Smooth muscle cell (in vitro differentiated cells): ENCODE measurements around the gene FAM13C. TPM values are rescaled to one million over a fixed set of nuclear protein-coding genes. Genes with fewer than 3 reads are reported as not detected.

Experiments
- DNase-seq: peaks from one replicate; lab custom pipeline; 2025; ENCODE audit not compliant: unreplicated experiment; lab: John Stamatoyannopoulos, UW
- H2AFZ ChIP-seq: fragments of 200-600 bp; sonication (generic); 2 replicates; pipeline ENCODE4 v1.6.0; 2016; ENCODE audit warnings: antibody characterized with exemption, low read depth, mild to moderate bottlenecking
- H3F3A ChIP-seq: fragments of 200-600 bp; sonication (generic); 2 replicates; pipeline ENCODE4 v1.6.0; 2017; ENCODE audit warnings: antibody characterized with exemption, low read depth
- H3K27ac ChIP-seq: fragments of 200-600 bp; sonication (generic); 2 replicates; pipeline ENCODE4 v1.5.1; 2016; ENCODE audit warnings: low read depth, mild to moderate bottlenecking
- H3K27me3 ChIP-seq: fragments of 200-600 bp; sonication (generic); 2 replicates; pipeline ENCODE4 v1.6.1; 2016; ENCODE audit warnings: low read depth, mild to moderate bottlenecking
- H3K36me3 ChIP-seq: fragments of 200-600 bp; sonication (generic); 2 replicates; pipeline ENCODE4 v1.5.1; 2016; ENCODE audit warnings: low read depth
- H3K4me1 ChIP-seq: fragments of 200-600 bp; sonication (generic); 2 replicates; pipeline ENCODE4 v1.5.1; 2016; ENCODE audit warnings: low read depth
- H3K4me2 ChIP-seq: fragments of 200-600 bp; sonication (generic); 2 replicates; pipeline ENCODE4 v1.6.0; 2016; ENCODE audit warnings: mild to moderate bottlenecking
- H3K4me3 ChIP-seq: fragments of 200-600 bp; sonication (generic); 2 replicates; pipeline ENCODE4 v1.5.1; 2016; ENCODE audit warnings: mild to moderate bottlenecking
- H3K79me2 ChIP-seq: fragments of 200-600 bp; sonication (generic); 2 replicates; pipeline ENCODE4 v1.6.0; 2016; ENCODE audit warnings: low read depth, mild to moderate bottlenecking
- H3K9ac ChIP-seq: fragments of 200-600 bp; sonication (generic); 2 replicates; pipeline ENCODE4 v1.6.0; 2016; ENCODE audit warnings: low read depth
- H3K9me3 ChIP-seq: fragments of 200-600 bp; sonication (generic); replicated peaks from 2 replicates; pipeline ENCODE4 v1.5.1; 2016; ENCODE audit warnings: low read depth
- H4K20me1 ChIP-seq: fragments of 200-600 bp; sonication (generic); 2 replicates; pipeline ENCODE4 v1.6.0; 2016; ENCODE audit warnings: low read depth
- CTCF ChIP-seq: fragments of 200-600 bp; sonication (generic); IDR thresholded peaks from 2 replicates; pipeline ENCODE4 v1.5.1; 2017; ENCODE audit warnings: borderline replicate concordance, mild to moderate bottlenecking, antibody characterized with exemption; ENCODE audit not compliant: insufficient read depth, poor library complexity, severe bottlenecking
- WGBS: methylation state at CpG from one replicate; pipeline ENCODE4 v1.1.7; 2016; ENCODE audit warnings: low lambda C conversion rate; 5-methylcytosine and 5-hydroxymethylcytosine counted together
- polyA plus RNA-seq: library from polyadenylated mRNA; unstranded; fragments of >200 nt; fragmentation: Nextera tagmentation; extraction: Ambion mirVana; gene quantifications from 2 replicates; pipeline ENCODE4 v1.2.1, GENCODE V29; 2016
- total RNA-seq: library from RNA; depleted of rRNA; stranded (reverse); fragments of >200 nt; gene quantifications from 2 replicates; pipeline ENCODE4 v1.2.3, GENCODE V29; 2014

The FAM13C gene
- total and polyA plus RNA-seq, 2 experiments from 2014 or later, result not detected

DNA sequence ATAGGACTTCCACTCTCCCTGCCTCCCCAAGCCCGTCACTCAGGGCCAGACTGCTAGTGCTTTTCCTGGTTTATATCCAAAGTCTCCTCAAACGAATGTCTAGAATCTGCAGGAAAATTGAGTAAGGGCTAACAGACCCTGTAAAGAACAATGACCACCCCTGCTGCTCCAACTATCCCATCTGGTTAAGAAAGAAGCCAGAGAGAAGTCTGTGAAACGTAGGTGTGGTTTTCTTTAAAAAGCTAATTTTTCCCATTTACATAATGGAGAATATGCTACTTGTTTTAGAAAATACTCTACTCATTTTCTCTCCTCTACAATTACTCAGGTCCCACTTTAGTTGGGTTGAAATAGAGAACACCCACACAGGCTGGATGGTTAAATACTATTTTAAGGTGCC is 72.5 kb downstream of the FAM13C start:
- H3K4me3 ChIP-seq, result no peak overlapping the region
- no peaks in the 10 kb centered on the region for H3F3A ChIP-seq
- H3K27me3 ChIP-seq, result no peaks in the 10 kb centered on the region
- no peak overlapping the region for H2AFZ ChIP-seq
- 60% methylated on average over 3 of the region's 3 CpGs for WGBS
- no peak overlapping the region for H3K9ac ChIP-seq
- H3K4me2 ChIP-seq, result no peak overlapping the region
- H3K27ac ChIP-seq, result no peak overlapping the region
- no peak for DNase-seq
- no peak for TF ChIP-seq CTCF
- H4K20me1 ChIP-seq, result no peaks in the 10 kb centered on the region
- no peaks in the 10 kb centered on the region for H3K36me3 ChIP-seq
- H3K79me2 ChIP-seq, result no peaks in the 10 kb centered on the region
- no peaks in the 10 kb centered on the region for H3K9me3 ChIP-seq
- H3K4me1 ChIP-seq, result no peaks in the 10 kb centered on the region

DNA sequence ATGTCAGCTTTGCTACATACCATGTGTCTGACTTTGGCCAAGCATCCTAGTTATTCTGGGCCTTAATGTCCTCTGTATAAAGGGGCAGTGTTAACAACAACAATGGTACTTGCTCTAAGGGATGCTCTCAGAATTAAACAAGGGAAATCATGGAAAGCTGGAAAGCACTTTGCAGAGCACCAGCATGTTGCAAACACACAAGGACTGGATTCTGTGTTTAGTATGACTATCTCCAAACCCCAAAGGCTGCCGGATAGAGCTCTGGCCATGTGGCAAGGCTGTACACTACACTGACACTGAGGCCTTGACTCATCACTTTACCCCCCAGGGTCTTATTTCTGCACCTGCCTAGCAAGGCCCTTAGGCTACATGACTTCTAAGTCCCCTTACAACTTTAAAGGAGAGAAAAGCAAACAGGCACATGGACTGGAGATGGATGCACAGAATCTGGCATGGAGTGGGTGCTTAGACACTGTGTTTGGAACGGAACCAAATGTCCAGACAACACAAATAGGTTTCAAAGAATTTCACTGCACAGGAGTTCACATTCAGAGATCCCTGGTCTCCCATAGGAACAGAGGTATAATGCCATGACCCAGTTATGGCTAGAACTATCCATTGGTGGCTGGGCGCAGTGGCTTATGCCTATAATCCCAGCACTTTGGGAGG is 74.6 kb downstream of the FAM13C start:
- DNase-seq, result no peak
- Histone ChIP-seq H3K27me3 (no peaks in the 10 kb centered on the region), H3K27ac (no peak overlapping the region), H3F3A (no peaks in the 10 kb centered on the region), H3K9ac (no peak overlapping the region), H3K4me3 (no peak overlapping the region), H3K79me2 (no peaks in the 10 kb centered on the region), H3K36me3 (no peaks in the 10 kb centered on the region), H3K4me1 (no peaks in the 10 kb centered on the region), H2AFZ (no peak overlapping the region), H3K4me2 (no peak overlapping the region), H3K9me3 (no peaks in the 10 kb centered on the region), H4K20me1 (no peaks in the 10 kb centered on the region)
- no peak for TF ChIP-seq CTCF
- WGBS, result 86% methylated on average over 3 of the region's 3 CpGs

GRCh38 chr10:59285848-59286247 is 76.5 kb downstream of the FAM13C start:
- no peaks in the 10 kb centered on the region for H3K4me1 ChIP-seq
- DNase-seq, result no peak
- no peak overlapping the region for H3K9ac ChIP-seq
- no peak overlapping the region for H3K4me3 ChIP-seq
- no peaks in the 10 kb centered on the region for H3K36me3 ChIP-seq
- 92% methylated on average over 4 of the region's 4 CpGs for WGBS
- H2AFZ ChIP-seq, result no peak overlapping the region
- TF ChIP-seq CTCF, result no peak
- no peak overlapping the region for H3K4me2 ChIP-seq
- no peaks in the 10 kb centered on the region for H3F3A ChIP-seq
- H3K27me3 ChIP-seq, result peaks cover 12% of the 10 kb centered on the region
- H3K27ac ChIP-seq, result no peak overlapping the region
- no peaks in the 10 kb centered on the region for H4K20me1 ChIP-seq
- no peaks in the 10 kb centered on the region for H3K9me3 ChIP-seq
- H3K79me2 ChIP-seq, result no peaks in the 10 kb centered on the region

DNA sequence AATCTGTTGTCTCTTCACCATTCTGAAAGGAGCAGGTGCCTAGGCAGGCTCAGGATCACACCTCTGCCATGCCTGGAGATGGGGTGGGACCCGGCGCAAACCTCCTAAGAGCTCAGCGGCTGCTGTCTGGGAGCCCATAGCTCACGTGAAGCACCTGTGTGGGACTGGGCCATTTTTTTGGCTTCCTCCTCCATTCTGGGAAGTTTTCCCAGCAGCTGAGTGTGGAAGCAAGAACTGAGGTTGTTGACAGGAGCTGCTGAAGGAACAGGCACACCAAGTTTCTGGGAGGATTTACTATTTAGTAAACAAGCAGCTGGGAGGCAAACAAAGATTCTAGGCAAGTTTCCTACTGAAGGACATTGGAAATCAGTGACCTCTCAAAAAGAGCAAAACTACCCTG is 77.3 kb downstream of the FAM13C start:
- H4K20me1 ChIP-seq, result no peaks in the 10 kb centered on the region
- no peaks in the 10 kb centered on the region for H3K36me3 ChIP-seq
- H3K79me2 ChIP-seq, result no peaks in the 10 kb centered on the region
- 96% methylated on average over 4 of the region's 4 CpGs for WGBS
- no peak for TF ChIP-seq CTCF
- peaks cover 12% of the 10 kb centered on the region for H3K27me3 ChIP-seq
- no peaks in the 10 kb centered on the region for H3F3A ChIP-seq
- no peak overlapping the region for H3K4me3 ChIP-seq
- H3K4me1 ChIP-seq, result no peaks in the 10 kb centered on the region
- no peak overlapping the region for H3K9ac ChIP-seq
- H2AFZ ChIP-seq, result no peak overlapping the region
- no peak for DNase-seq
- no peaks in the 10 kb centered on the region for H3K9me3 ChIP-seq
- no peak overlapping the region for H3K4me2 ChIP-seq
- H3K27ac ChIP-seq, result no peak overlapping the region
